PC-9 (cell line): ENCODE measurements around the gene CLDN9.

Experiments
- EZH2 ChIP-seq: fragments of 200-600 bp; sonication (generic); IDR thresholded peaks from 2 replicates; pipeline ENCODE4 v1.8.0; 2017; ENCODE audit warnings: antibody characterized with exemption, low read depth
- TF ChIP-seq, protein P1 (sequence below): fragments of 200-600 bp; sonication (generic); conservative IDR thresholded peaks from 2 replicates; pipeline ENCODE4 v1.6.1; 2017; ENCODE audit warnings: mixed run types, antibody characterized with exemption, mild to moderate bottlenecking, moderate library complexity

DNA sequence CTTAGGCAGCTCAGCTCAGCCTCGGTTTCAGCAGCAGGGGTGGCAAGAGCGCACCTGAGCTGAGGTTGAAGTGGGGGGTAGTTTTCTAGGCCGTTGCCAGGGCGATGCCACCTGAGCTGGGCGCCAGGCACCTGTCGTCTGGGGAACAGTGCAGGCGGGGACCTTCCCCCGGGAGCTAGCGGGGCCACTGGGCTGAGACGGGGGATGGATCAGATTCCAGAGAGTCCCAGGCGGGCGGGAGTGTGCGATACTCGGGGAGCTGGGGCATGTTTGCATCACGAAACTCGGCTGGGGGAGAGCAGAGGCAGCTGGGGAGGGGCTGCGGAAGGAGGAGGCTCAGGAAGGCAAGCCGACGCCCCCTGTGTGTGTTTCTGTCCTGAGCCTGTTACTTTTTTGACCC lies 477 bp upstream of the CLDN9 start:
- TF ChIP-seq, protein P1, sequence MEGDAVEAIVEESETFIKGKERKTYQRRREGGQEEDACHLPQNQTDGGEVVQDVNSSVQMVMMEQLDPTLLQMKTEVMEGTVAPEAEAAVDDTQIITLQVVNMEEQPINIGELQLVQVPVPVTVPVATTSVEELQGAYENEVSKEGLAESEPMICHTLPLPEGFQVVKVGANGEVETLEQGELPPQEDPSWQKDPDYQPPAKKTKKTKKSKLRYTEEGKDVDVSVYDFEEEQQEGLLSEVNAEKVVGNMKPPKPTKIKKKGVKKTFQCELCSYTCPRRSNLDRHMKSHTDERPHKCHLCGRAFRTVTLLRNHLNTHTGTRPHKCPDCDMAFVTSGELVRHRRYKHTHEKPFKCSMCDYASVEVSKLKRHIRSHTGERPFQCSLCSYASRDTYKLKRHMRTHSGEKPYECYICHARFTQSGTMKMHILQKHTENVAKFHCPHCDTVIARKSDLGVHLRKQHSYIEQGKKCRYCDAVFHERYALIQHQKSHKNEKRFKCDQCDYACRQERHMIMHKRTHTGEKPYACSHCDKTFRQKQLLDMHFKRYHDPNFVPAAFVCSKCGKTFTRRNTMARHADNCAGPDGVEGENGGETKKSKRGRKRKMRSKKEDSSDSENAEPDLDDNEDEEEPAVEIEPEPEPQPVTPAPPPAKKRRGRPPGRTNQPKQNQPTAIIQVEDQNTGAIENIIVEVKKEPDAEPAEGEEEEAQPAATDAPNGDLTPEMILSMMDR = no peak
- no peak for TF ChIP-seq EZH2
